ENCODE results near the gene DNAAF8. TPM values are rescaled to one million over a fixed set of nuclear protein-coding genes. Genes with fewer than 3 reads are reported as not detected.

Gene DNAAF8
- total RNA-seq, 2 experiments from 2014 or later = 0.11 to 0.16 TPM

DNA sequence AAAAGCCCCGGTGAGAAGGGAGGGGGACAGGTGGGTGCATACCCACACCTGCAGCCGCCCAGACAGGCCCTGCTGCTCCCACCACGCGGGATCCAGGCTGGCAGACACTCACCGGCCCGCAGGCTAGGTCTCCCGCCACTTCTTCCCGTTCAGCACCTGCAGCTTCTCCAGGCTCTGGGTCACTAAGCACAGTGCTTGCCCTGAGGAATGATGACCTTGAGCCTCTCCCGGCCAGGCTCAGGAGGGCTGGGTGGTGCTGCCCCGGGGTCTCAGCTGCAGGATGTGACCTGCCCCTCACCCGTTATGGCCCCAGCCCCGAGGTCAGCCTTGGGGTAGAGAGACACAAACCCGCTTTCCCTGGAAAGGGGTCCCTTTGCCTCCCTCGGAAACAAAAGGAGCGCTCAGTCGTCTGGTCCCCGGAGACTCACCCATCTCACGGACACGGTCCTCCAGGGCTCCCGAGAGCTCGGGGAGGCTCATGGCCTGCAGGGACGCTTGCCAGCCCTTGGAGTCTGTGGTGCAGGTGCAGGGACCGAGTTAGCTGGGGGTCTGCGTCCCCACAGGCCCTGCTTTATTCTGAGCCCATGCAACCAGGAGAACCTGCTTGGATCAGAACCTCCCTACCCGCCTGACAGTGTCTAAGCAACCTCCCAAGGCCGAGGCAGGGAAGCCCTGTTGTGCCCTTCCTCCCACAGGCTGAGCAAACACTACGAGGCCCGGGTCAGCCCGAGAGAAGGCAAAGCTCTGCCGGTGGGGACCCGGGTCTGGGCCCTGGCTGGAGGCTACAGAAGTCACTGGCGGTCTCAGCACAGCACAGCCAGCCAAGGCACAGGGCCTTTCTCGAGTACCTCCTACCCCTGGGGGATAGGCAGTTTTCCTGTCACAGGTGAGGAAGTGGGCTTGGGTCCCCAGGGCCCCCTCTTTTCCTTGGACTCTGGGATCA, 37.2 kb upstream of the DNAAF8 start:
- DNase-seq (no peak), ATAC-seq (no peak)
- POLR2A ChIA-PET = no interaction called here
- intact Hi-C loops (cut with DNase I, micrococcal nuclease) = no loop called here
- no peak overlapping the region for H3K4me3 Mint-ChIP-seq
- peaks cover 24% of the 10 kb centered on the region for H3K4me1 Mint-ChIP-seq
- no peak overlapping the region for H3K27ac Mint-ChIP-seq
- no peaks in the 10 kb centered on the region for H3K9me3 Mint-ChIP-seq (ENCODE audit: low read depth)
- H3K27me3 Mint-ChIP-seq = no peaks in the 10 kb centered on the region
- H3K36me3 Mint-ChIP-seq (ENCODE audit: low read depth) = peaks cover 12% of the 10 kb centered on the region
- CTCF ChIA-PET = no interaction called here

- H3K27ac Mint-ChIP-seq = no peak overlapping the region
- ATAC-seq = no peak
- H3K9me3 Mint-ChIP-seq (ENCODE audit: low read depth) = no peaks in the 10 kb centered on the region
- H3K4me3 Mint-ChIP-seq = no peak overlapping the region
- intact Hi-C loops (cut with DNase I, micrococcal nuclease) = no loop called here
- no peak for DNase-seq
- H3K36me3 Mint-ChIP-seq (ENCODE audit: low read depth) = peaks cover 12% of the 10 kb centered on the region
- ChIA-PET CTCF (no interaction called here), POLR2A (interaction anchor here (0.9 kb wide), 1 partner anchor 279 kb away, joined by 5 read pairs; no protein-coding TSS in a partner anchor)
- H3K27me3 Mint-ChIP-seq = no peaks in the 10 kb centered on the region
- peaks cover 18% of the 10 kb centered on the region for H3K4me1 Mint-ChIP-seq
These were observed 36.5 kb upstream of the DNAAF8 start for GRCh38 chr16:4697848-4698291.

DNA sequence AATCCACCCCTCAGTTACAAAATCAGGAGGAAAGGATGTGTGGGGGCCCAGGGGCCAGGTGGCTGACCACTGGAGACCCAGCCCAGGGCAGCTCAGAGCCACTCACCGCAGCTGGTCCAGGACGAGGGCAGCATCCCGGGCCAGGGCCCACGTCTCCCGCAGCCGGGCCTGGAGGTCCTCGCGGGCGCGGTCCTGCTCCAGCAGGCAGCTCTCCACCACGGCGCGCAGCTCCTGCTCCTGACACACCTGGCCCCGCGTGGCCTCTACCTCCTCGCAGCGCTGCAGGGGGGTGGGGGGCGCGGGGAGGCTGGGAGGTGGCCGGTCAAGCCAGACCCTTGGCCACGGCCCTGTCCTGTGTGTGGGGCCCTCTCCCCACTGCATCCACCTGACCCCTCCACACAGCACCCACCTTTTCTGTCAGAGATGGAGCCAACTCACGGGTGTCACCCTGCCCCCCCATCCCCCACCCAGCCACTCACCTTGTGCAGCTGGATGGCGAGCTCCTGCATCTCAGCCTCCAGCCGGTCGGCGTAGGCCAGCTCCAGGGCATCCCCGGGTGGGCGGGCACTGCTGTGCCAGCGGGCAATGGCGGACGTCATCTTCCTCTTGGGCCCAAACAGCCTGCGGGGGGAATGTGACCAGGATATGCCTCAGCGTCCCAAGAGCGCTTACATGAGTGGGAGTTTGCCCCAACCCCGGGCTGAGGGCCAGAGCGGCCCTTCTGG, 35.9 kb upstream of the DNAAF8 start:
- Mint-ChIP-seq H3K36me3 (ENCODE audit: low read depth) (peaks cover 12% of the 10 kb centered on the region), H3K27me3 (no peaks in the 10 kb centered on the region), H3K27ac (no peak overlapping the region), H3K4me3 (no peak overlapping the region), H3K9me3 (ENCODE audit: low read depth) (no peaks in the 10 kb centered on the region), H3K4me1 (peaks cover 17% of the 10 kb centered on the region)
- intact Hi-C loops (cut with DNase I, micrococcal nuclease) = no loop called here
- no peak for DNase-seq
- POLR2A ChIA-PET = interaction anchor here (0.9 kb wide), 1 partner anchor 279 kb away, joined by 5 read pairs; no protein-coding TSS in a partner anchor
- CTCF ChIA-PET = no interaction called here
- ATAC-seq = no peak

DNA sequence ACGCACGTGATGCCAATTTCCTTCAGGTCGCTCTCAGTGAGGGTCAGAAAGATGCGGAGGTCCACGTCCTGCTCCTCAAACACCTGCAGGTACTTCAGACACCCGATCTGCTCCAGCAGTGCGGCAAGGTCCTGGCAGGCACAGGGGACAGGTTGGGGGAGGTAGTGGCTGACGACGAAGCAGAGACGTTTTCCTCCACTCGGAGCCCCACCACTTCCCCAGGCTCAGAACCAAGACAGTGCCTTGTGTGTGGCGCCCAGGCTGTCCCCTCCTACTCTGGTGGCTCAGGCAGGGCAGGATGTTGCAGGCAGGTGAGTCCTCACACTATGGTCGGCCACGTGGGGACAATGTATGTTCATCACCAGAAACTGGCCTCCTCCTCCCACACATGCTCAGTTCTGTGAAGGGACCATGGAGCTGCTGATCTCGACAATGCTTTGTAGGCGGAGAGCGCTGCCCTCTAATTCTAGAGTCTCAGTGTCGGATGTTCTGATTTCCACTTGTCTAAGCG, 35.2 kb upstream of the DNAAF8 start:
- no peaks in the 10 kb centered on the region for H3K27me3 Mint-ChIP-seq
- CTCF ChIA-PET = interaction anchor here (0.7 kb wide), 1 partner anchor 19 kb away, joined by 3 read pairs; no protein-coding TSS in a partner anchor
- H3K36me3 Mint-ChIP-seq (ENCODE audit: low read depth) = peaks cover 12% of the 10 kb centered on the region
- no peak overlapping the region for H3K4me3 Mint-ChIP-seq
- no peak overlapping the region for H3K27ac Mint-ChIP-seq
- no peaks in the 10 kb centered on the region for H3K9me3 Mint-ChIP-seq (ENCODE audit: low read depth)
- peaks cover 17% of the 10 kb centered on the region for H3K4me1 Mint-ChIP-seq
- no peak for DNase-seq
- intact Hi-C loops (cut with DNase I, micrococcal nuclease) = no loop called here
- no peak for ATAC-seq
- POLR2A ChIA-PET = no interaction called here

- intact Hi-C loops (cut with DNase I, micrococcal nuclease) = no loop called here
- H3K4me3 Mint-ChIP-seq = no peak overlapping the region
- ATAC-seq (peak; percentile 84), DNase-seq (peak; percentile 48)
- H3K9me3 Mint-ChIP-seq (ENCODE audit: low read depth) = no peaks in the 10 kb centered on the region
- ChIA-PET POLR2A (no interaction called here), CTCF (interaction anchor here (0.6 kb wide), 2 partner anchors 72 to 195 kb away, joined by 3 to 5 read pairs; no protein-coding TSS in a partner anchor)
- no peaks in the 10 kb centered on the region for H3K27me3 Mint-ChIP-seq
- peaks cover 14% of the 10 kb centered on the region for H3K36me3 Mint-ChIP-seq (ENCODE audit: low read depth)
- no peak overlapping the region for H3K27ac Mint-ChIP-seq
- H3K4me1 Mint-ChIP-seq = peaks cover 9% of the 10 kb centered on the region
These were observed 33.8 kb upstream of the DNAAF8 start for GRCh38 chr16:4700380-4700996.

GRCh38 chr16:4700997-4701743, 33.2 kb upstream of the DNAAF8 start:
- ChIA-PET POLR2A (no interaction called here), CTCF (interaction anchor here (0.6 kb wide), 1 partner anchor 196 kb away, joined by 3 read pairs; no protein-coding TSS in a partner anchor)
- H3K27me3 Mint-ChIP-seq = no peaks in the 10 kb centered on the region
- H3K9me3 Mint-ChIP-seq (ENCODE audit: low read depth) = no peaks in the 10 kb centered on the region
- H3K36me3 Mint-ChIP-seq (ENCODE audit: low read depth) = peaks cover 14% of the 10 kb centered on the region
- no peak overlapping the region for H3K27ac Mint-ChIP-seq
- H3K4me1 Mint-ChIP-seq = peaks cover 8% of the 10 kb centered on the region
- intact Hi-C loops (cut with DNase I, micrococcal nuclease) = no loop called here
- ATAC-seq = no peak
- no peak overlapping the region for H3K4me3 Mint-ChIP-seq
- no peak for DNase-seq

DNA sequence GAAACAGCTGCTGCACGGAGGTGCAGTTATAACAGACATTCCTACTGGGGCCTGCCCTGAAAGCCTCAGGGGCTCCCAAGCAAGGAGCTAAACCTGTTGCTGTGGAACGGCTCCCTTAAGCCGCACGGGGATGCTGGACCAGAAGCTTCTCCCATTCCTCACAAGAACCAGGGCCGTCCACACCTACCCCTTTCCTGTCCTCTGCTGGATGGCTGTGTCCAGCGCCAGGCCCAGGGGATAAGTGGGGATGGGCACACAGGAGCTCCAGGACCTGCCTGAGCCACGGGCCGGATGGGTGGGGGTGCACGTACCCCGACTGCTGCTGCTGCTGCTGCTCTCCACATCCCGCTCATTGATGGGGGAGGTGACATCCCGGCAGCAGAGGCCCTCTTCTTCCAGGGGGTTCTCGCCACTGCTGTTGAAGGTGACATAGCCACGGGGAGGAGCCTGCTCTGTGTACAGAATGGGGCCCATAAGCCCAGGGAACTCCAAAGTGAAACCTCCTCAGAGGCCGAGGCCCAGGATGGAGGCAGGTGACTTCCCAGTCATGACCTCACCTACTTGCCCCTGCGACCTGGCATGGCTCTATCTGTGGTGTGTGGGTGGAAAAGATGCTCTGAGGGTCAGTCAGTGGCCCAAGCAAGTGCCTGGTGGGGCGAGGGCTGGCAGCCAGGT, 32.4 kb upstream of the DNAAF8 start:
- ChIA-PET POLR2A (no interaction called here), CTCF (no interaction called here)

DNA sequence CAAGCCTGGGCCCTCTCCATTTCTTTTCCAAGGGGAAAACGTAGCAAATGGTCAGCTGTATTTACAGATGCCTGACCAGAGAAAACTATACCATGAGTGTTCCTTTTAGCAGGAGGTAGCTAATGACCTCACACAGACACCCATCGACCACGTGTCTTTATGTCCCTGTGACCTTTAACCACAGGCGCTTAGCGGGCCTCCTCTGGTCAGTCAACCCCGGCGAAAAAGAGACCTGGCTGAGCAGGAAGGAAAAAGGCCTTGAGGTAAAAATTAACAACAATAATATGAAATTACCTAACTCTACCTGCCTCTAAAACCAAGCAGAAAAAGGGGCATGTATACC, 31.9 kb upstream of the DNAAF8 start:
- CTCF ChIA-PET = no interaction called here
- H3K36me3 Mint-ChIP-seq (ENCODE audit: low read depth) = peaks cover 17% of the 10 kb centered on the region
- POLR2A ChIA-PET = no interaction called here
- DNase-seq (no peak), ATAC-seq (no peak)
- no peaks in the 10 kb centered on the region for H3K9me3 Mint-ChIP-seq (ENCODE audit: low read depth)
- no peak overlapping the region for H3K4me3 Mint-ChIP-seq
- H3K27me3 Mint-ChIP-seq = no peaks in the 10 kb centered on the region
- H3K27ac Mint-ChIP-seq = no peak overlapping the region
- peaks cover 8% of the 10 kb centered on the region for H3K4me1 Mint-ChIP-seq
- intact Hi-C loops (cut with DNase I, micrococcal nuclease) = no loop called here

More for the DNA sequence above, 32.4 kb upstream of the DNAAF8 start:
- DNase-seq (no peak), ATAC-seq (no peak)
- Mint-ChIP-seq H3K36me3 (ENCODE audit: low read depth) (peaks cover 17% of the 10 kb centered on the region), H3K4me1 (peaks cover 8% of the 10 kb centered on the region), H3K9me3 (ENCODE audit: low read depth) (no peaks in the 10 kb centered on the region), H3K4me3 (no peak overlapping the region), H3K27ac (no peak overlapping the region), H3K27me3 (no peaks in the 10 kb centered on the region)
- intact Hi-C loops (cut with DNase I, micrococcal nuclease) = no loop called here

GRCh38 chr16:4703906-4704305, 30.4 kb upstream of the DNAAF8 start:
- ChIA-PET CTCF (no interaction called here), POLR2A (no interaction called here)
- intact Hi-C loops (cut with DNase I, micrococcal nuclease) = no loop called here
- Mint-ChIP-seq H3K9me3 (ENCODE audit: low read depth) (no peaks in the 10 kb centered on the region), H3K36me3 (ENCODE audit: low read depth) (peaks cover 21% of the 10 kb centered on the region), H3K27ac (no peak overlapping the region), H3K4me3 (no peak overlapping the region), H3K4me1 (peaks cover 8% of the 10 kb centered on the region), H3K27me3 (no peaks in the 10 kb centered on the region)
- DNase-seq (no peak), ATAC-seq (no peak)

DNA sequence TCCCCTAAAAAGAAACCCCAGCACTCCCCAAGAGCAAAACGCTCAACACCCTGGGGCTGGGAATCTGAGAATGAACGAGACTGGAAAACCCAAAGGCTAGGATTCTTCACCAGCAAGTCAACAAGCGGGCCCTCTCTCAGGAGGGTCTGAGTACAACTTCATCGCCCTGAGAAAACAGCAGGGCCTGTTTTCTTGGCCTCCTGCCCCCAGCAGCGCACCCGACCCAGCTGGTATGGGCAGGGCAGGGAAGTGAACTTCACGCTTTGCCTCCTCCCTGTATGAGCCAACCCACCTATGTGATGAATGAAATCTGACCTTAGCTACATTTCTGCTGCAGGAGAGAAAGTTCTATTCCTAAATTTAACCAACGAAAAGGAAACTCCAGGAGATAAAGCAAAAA, 29.8 kb upstream of the DNAAF8 start:
- no peak for ATAC-seq
- Mint-ChIP-seq H3K9me3 (ENCODE audit: low read depth) (no peaks in the 10 kb centered on the region), H3K4me3 (no peak overlapping the region), H3K36me3 (ENCODE audit: low read depth) (peaks cover 21% of the 10 kb centered on the region), H3K27ac (no peak overlapping the region), H3K4me1 (peaks cover 8% of the 10 kb centered on the region), H3K27me3 (no peaks in the 10 kb centered on the region)
- intact Hi-C loops (cut with DNase I, micrococcal nuclease) = no loop called here
- POLR2A ChIA-PET = no interaction called here
- CTCF ChIA-PET = interaction anchor here (1.1 kb wide), 1 partner anchor 156 kb away, joined by 3 read pairs; no protein-coding TSS in a partner anchor
- no peak for DNase-seq
